Breast epithelium (tissue), 3 donors: ENCODE data around the gene ACSS2.
"Not testable (repeated sequence)": the region's sequence is repeated elsewhere in the genome, so short reads cannot be mapped to it uniquely, and the experiment has no call there.

ENCODE experiments used
- CTCF ChIP-seq, 3 donors: fragments of 450-650 bp; IDR thresholded peaks; one replicate each; pipeline ENCODE4 v1.5.1; 2016 to 2017; ENCODE audit warnings: antibody characterized with exemption in 3 of 3, mild to moderate bottlenecking in 3 of 3, moderate library complexity in 3 of 3
- POLR2A ChIP-seq: fragments of 450-650 bp; IDR thresholded peaks from one replicate; pipeline ENCODE4 v1.6.1; 2016; ENCODE audit warnings: antibody characterized with exemption, mild to moderate bottlenecking, moderate library complexity
- POLR2AphosphoS5 ChIP-seq, 3 donors: sonication (generic); formaldehyde crosslinking; IDR thresholded peaks; one replicate each; pipeline ENCODE4 v1.6.1; 2017; ENCODE audit warnings: antibody characterized with exemption in 3 of 3

- not testable (repeated sequence) for TF ChIP-seq CTCF (IDR thresholded peaks at IDR 0.05); POLR2A; POLR2AphosphoS5 (IDR thresholded peaks at IDR 0.05)
These were observed 4.6 kb downstream of the ACSS2 start for GRCh38 chr20:34880971-34881370.
